GM12891 (cell line): ENCODE data around the gene C16orf95.

Experiments used
- DNase-seq: peaks from one replicate; pipeline ENCODE4 v3.0.0; 2011; ENCODE audit warnings: low spot score; ENCODE audit not compliant: insufficient read length
- FAIRE-seq: peaks from 2 replicates; lab custom pipeline; 2011; peaks lifted over from hg19 to GRCh38; lab: Jason Lieb, UNC
- PAX5 ChIP-seq: IDR thresholded peaks from 2 replicates; pipeline ENCODE4 v1.6.1; 2011; ENCODE audit warnings: low read length, moderate library complexity, mild to moderate bottlenecking; ENCODE audit not compliant: insufficient read depth, severe bottlenecking
- POLR2A ChIP-seq: IDR thresholded peaks from 2 replicates; pipeline ENCODE4 v1.6.1; 2011; ENCODE audit warnings: low read depth, low read length, control low read depth
- POLR2AphosphoS5 ChIP-seq: IDR thresholded peaks from 2 replicates; pipeline ENCODE4 v1.6.1; 2011; ENCODE audit warnings: low read depth, low read length, control low read depth
- POU2F2 ChIP-seq: IDR thresholded peaks from 2 replicates; pipeline ENCODE4 v1.6.1; 2011; ENCODE audit warnings: low read depth, mild to moderate bottlenecking, control low read depth, low read length, moderate library complexity
- SPI1 ChIP-seq: IDR thresholded peaks from 2 replicates; pipeline ENCODE4 v1.6.1; 2011; ENCODE audit warnings: low read depth, low read length, control low read depth
- TAF1 ChIP-seq: IDR thresholded peaks from 2 replicates; pipeline ENCODE4 v1.6.1; 2011; ENCODE audit warnings: low read depth, low read length, control low read depth

Gene C16orf95

GRCh38 chr16:87293990-87294389 lies 23.2 kb downstream of the C16orf95 start:
- DNase-seq (no peak), FAIRE-seq (no peak)

GRCh38 chr16:87291944-87292343 lies 25.2 kb downstream of the C16orf95 start:
- FAIRE-seq (no peak), DNase-seq (no peak)
- TF ChIP-seq POLR2AphosphoS5, result no peak

More at GRCh38 chr16:87293990-87294389, 23.2 kb downstream of the C16orf95 start:
- TF ChIP-seq SPI1, result no peak
- TF ChIP-seq POLR2AphosphoS5, result no peak

DNA sequence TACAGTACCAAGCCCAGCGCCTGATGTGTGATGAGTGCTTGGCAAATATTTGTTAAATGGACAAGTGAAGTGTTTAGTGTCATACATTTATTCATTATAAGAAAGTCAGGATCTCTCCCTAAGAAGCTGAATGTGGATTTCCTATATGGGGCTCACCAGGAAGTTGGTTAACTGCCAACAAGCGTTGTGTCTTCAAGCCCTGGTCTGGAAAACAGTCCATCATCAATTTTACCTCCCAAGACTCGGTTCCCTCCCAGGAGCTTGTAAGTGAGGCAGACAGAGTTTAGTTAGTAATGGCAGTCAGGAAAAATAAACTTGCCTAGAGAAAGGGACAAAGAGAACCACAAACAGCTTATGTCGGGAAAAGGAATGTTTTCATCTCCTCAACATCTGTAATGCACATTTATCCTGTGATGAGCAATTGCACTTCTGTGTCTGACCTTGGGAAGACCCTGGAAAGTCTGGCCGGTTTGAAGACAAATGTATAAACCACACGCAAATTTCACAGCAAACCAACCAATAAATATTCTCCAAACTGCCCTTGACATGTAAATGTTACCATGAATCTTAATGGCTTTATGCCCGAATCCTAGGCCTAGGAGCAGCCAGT lies 28.3 kb downstream of the C16orf95 start:
- DNase-seq, result no peak
- FAIRE-seq, result no peak
- no peak for TF ChIP-seq PAX5
- TF ChIP-seq POLR2A, result no peak
- no peak for TF ChIP-seq TAF1
- no peak for TF ChIP-seq POLR2AphosphoS5
- no peak for TF ChIP-seq SPI1
- TF ChIP-seq POU2F2, result no peak

DNA sequence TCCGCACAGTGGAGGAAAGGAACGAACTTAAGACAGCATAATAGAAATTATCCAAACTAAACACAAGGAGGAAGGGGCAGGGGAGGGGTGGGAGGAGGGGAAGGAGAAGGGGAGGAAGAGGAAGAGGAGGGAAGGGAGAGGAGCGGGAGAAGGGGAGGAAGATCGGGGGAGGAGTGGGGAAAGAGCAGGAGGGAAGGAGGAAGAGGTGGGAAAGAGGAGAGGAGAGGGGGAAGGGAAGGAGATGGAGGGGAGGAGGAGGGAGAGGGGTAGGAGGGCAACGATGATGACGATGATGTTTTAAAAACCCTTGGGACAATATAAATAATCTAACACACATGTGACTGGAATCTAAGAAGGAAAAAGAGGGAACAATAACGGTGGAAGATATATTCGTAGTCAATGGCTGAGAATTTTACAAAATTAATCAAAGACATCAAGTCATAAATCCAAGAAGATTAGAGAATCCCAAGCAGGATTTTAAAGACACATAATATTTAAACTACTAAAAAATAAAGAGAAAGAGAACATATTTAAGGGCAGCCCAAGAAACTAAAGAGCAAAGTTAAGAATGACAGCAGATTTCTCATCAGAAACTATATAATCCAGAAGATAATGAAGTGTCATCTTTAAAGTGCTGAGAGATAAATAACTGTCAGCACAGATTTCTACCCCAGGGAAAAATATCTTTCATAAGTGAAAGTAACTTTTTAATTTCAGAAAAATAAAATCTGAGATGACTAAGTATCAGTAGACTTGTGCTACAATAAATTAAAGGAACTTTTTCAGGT lies 30.2 kb downstream of the C16orf95 start:
- TF ChIP-seq POLR2AphosphoS5, result no peak
- no peak for TF ChIP-seq SPI1
- TF ChIP-seq TAF1, result no peak
- no peak for TF ChIP-seq POLR2A
- TF ChIP-seq PAX5, result no peak
- TF ChIP-seq POU2F2, result no peak
- DNase-seq (no peak), FAIRE-seq (no peak)

GRCh38 chr16:87284183-87284582 lies 33.0 kb downstream of the C16orf95 start:
- FAIRE-seq, result no peak
- no peak for DNase-seq
- TF ChIP-seq POLR2AphosphoS5, result no peak
- TF ChIP-seq POLR2A, result no peak
- TF ChIP-seq SPI1, result no peak
- no peak for TF ChIP-seq PAX5
- no peak for TF ChIP-seq TAF1
- no peak for TF ChIP-seq POU2F2

DNA sequence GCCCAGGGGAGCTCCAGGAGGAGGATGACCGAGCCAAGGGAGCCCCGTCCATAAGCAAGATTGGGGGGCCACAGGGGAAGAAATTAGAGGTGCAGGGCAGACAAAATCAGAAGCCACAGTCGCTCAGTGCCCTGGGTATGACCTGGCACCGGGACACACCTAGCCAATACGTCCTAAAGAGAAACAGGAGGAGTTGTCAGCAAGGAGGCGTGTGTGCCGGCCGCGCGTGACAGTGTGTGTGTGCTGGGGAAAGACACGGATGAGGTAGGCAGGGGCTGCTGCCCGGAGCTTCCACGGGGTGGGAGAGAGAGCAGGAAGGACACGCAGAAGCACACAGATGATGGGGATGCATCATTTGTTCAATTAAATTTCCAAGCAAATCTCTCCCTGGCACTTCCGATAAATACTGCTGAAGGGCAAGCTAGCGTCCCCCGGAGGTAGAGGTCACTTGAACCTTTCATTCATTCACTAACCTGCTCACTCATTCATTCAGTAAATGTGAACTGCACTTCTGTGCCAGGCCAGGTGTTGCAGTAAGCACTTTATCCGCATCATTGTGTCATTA lies 38.0 kb downstream of the C16orf95 start:
- DNase-seq (no peak), FAIRE-seq (no peak)
- TF ChIP-seq POU2F2, result no peak

DNA sequence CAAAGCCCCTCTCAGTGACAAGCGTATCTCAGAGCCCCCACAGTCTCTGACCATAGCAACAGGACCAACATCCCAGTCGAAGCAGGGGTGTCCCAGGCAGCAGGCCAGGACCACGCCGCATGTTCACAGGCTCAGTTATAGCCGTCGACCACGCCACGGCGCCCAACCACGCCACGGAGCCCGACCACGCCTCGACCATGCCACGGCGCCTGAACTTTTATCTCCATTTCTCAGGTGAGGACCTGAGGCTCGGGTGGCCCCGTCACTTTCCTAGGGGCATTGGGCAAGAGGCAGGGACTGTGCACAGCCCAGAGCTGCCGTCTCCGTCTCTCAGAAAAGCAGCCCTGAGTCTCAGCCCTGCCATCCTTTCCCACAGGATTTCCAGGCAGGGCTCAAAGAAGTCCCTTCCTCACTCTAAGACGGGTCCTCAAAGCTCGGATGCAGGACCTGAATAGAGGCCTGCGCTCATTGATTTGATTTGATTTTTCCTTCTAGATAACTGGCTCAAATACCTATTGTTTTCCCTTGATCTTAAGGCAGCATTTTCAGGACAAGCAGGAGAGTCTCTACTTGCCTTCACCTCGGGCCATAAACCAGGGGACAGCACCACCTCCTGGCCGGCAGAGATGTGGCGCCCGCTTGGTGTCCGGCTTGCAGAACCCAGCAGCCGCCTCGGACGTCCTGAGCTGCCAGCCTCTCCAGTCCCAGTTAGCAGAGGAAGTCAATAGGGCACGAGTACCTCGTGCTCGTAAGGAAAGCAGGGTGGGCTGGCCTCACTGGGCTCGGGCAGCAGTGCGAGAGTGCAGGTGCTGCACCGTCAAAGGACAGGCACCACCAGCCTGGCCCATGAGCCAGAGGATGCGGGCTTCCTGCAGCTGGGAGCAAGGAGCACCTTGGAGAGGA lies 38.8 kb downstream of the C16orf95 start:
- TF ChIP-seq SPI1 (no peak), TAF1 (no peak), PAX5 (no peak), POLR2A (no peak), POLR2AphosphoS5 (no peak), POU2F2 (no peak)
- FAIRE-seq (peak; percentile 38), DNase-seq (peak; percentile 83)

- no peak for DNase-seq
- TF ChIP-seq SPI1 (no peak), TAF1 (no peak), POLR2AphosphoS5 (no peak), POLR2A (no peak), PAX5 (no peak), POU2F2 (no peak)
- FAIRE-seq, result no peak
Measured at GRCh38 chr16:87276924-87277323, 40.3 kb downstream of the C16orf95 start.

DNA sequence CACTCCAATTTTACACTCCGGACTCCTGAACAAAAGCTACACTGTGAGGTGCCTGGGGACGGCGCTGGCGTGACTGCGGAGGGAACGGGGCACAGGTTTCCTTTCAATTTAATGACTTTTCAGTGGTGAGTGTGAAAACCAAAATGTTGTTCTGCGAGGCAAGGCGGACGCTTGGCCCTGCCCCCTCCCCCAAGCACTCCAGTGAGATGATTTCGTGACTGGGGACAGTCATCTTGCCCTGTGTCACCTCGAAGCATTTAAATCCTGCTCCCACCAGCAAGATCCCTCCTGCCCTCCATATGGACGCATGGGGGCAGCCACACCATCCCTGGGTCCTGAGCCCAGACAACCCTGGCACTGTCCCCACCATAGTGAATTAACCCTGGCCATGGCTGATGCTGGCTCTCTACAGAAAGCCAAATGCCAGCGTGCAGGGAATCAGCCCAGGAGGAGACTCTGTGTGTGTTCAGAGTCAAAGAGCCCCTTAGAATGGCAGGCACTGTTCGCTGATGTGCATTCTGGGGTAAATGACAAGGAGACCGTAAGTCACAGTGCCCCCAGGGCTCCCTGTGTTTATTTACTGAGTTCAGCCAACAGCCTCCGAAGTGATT lies 41.0 kb downstream of the C16orf95 start:
- TF ChIP-seq POLR2AphosphoS5 (no peak), TAF1 (no peak), SPI1 (no peak), PAX5 (no peak), POU2F2 (no peak), POLR2A (no peak)
- no peak for FAIRE-seq
- DNase-seq, result no peak

- TF ChIP-seq POU2F2 (no peak), POLR2A (no peak), PAX5 (no peak)
- FAIRE-seq (no peak), DNase-seq (no peak)
Measured at GRCh38 chr16:87274794-87275193, 42.4 kb downstream of the C16orf95 start.
